Measurements from ENCODE around the gene LZTFL1. TPM values are rescaled to one million over a fixed set of nuclear protein-coding genes. Genes with fewer than 3 reads are reported as not detected.

The LZTFL1 gene
- total RNA-seq, 1 experiment from 2014 or later, result 21.0 TPM

- Histone ChIP-seq H3K4me2 (ENCODE audit: low read length) (no peak overlapping the region), H3K9me2 (ENCODE audit: insufficient read depth) (no peaks in the 10 kb centered on the region), H3K27me3 (ENCODE audit: insufficient read depth, low read length) (no peaks in the 10 kb centered on the region), H3K9ac (ENCODE audit: low read length) (no peak overlapping the region), H3K27ac (ENCODE audit: low read depth, low read length) (no peak overlapping the region), H3K9me3 (ENCODE audit: control insufficient read depth in 1 of 2, insufficient read depth in 1 of 2, low read depth in 1 of 2, low read length in 2 of 2) (no peaks in the 10 kb centered on the region), H4K20me1 (ENCODE audit: insufficient read depth) (no peaks in the 10 kb centered on the region), H3K4me3 (replicated peaks in 1 of 2; ENCODE audit: low read depth in 1 of 2, low read length in 2 of 2) (no peak overlapping the region), H2AFZ (ENCODE audit: low read depth, low read length, poor library complexity, severe bottlenecking) (no peak overlapping the region), H3K79me2 (ENCODE audit: insufficient read depth, low read length) (no peaks in the 10 kb centered on the region), H3K36me3 (ENCODE audit: control insufficient read depth in 1 of 2, insufficient read depth in 2 of 2, low read length in 2 of 2) (no peaks in the 10 kb centered on the region), H3K4me1 (ENCODE audit: control insufficient read depth in 1 of 2, insufficient read depth in 2 of 2, low read length in 2 of 2) (peaks cover 0 to 4% of the 10 kb centered on the region in 2 experiments; a peak in 1 of 4 replicates)
- ChIA-PET RAD21 (ENCODE audit: low non-redundant PET in 1 of 2, low total read pairs in 2 of 2, uncharacterized antibody in 2 of 2, unreplicated experiment in 2 of 2) (no interaction called here), CTCF (no interaction called here), POLR2A (no interaction called here)
- no TSS peak for BruUV-seq (replicated peaks)
- intact Hi-C loops (cut with micrococcal nuclease), result no loop called here
- ATAC-seq (no peak), DNase-seq (ENCODE audit: low read depth, low spot score) (no peak)
- no peak for TF ChIP-seq ELF1 (IDR thresholded peaks at IDR 0.05; ENCODE audit: borderline replicate concordance, low read depth)
- TF ChIP-seq ATF3 (IDR thresholded peaks at IDR 0.05), result no peak
- no peak for TF ChIP-seq EGR1 (IDR thresholded peaks at IDR 0.05; ENCODE audit: low read depth)
- TF ChIP-seq REST (IDR thresholded peaks at IDR 0.05; ENCODE audit: low read depth), result no peak
- TF ChIP-seq JUND (IDR thresholded peaks at IDR 0.05), result no peak
- TF ChIP-seq CTCF (IDR thresholded peaks at IDR 0.05 in 2 of 3, conservative IDR thresholded peaks at IDR 0.05 in 1 of 3; ENCODE audit: borderline replicate concordance in 1 of 3, insufficient read depth in 1 of 3, low read depth in 2 of 3, low read length in 2 of 3), result no peak
- TF ChIP-seq SRF (IDR thresholded peaks at IDR 0.05; ENCODE audit: low read depth), result no peak
- no peak for TF ChIP-seq POLR2AphosphoS5 (IDR thresholded peaks at IDR 0.05; ENCODE audit: low read depth, low read length)
- no peak for TF ChIP-seq SP1 (IDR thresholded peaks at IDR 0.05; ENCODE audit: low read depth)
- TF ChIP-seq EZH2phosphoT487 (IDR thresholded peaks at IDR 0.05; ENCODE audit: borderline replicate concordance), result no peak
- TF ChIP-seq TCF7L2 (IDR thresholded peaks at IDR 0.05; ENCODE audit: borderline replicate concordance, extremely low read depth, insufficient read depth, insufficient read length), result no peak
- TF ChIP-seq EZH2 (IDR thresholded peaks at IDR 0.05), result no peak
Observed at GRCh38 chr3:45781841-45782240, 60.1 kb downstream of the LZTFL1 start.
